ENCODE results near the gene DNER.

GRCh38 chr2:229616433-229616832, 97.9 kb downstream of the DNER start:
- TF ChIP-seq CTCF (IDR thresholded peaks at IDR 0.05) (no peak), POLR2AphosphoS5 (IDR thresholded peaks at IDR 0.05) (no peak), POLR2A (IDR thresholded peaks at IDR 0.05) (no peak), EP300 (IDR thresholded peaks at IDR 0.05) (no peak)
